ENCODE results near the gene IFNL2. TPM values are rescaled to one million over a fixed set of nuclear protein-coding genes. Genes with fewer than 3 reads are reported as not detected.

The IFNL2 gene
- total and polyA plus RNA-seq, 9 of the 15 experiments (the other 6 are each of a cell fraction or from before 2014, with no cell fraction given) = not detected

GRCh38 chr19:39301562-39301961 lies 33.4 kb downstream of the IFNL2 start:
- ChIA-PET CTCF (ENCODE audit: low intra/inter-chr PET ratio) (interaction anchor here (0.7 kb wide), 1 partner anchor 944 kb away, joined by 4 read pairs; no protein-coding TSS in a partner anchor), POLR2A (interaction anchor here (0.9 kb wide), 1 partner anchor 9 kb away, joined by 3 read pairs; no protein-coding TSS in a partner anchor)
- Histone ChIP-seq H3K4me3 (no peak overlapping the region), H3K79me2 (ENCODE audit: control insufficient read depth, insufficient read depth, low read length) (no peaks in the 10 kb centered on the region), H3K27ac (ENCODE audit: extremely low read depth, low read depth, low read length) (no peak overlapping the region), H3K9me3 (replicated peaks; ENCODE audit: control insufficient read depth, insufficient read depth, low read depth, low read length) (no peaks in the 10 kb centered on the region), H3K9ac (ENCODE audit: insufficient read depth in 1 of 2, low read depth in 2 of 2, low read length in 2 of 2) (no peak overlapping the region), H3K4me2 (ENCODE audit: insufficient read depth, low read length) (no peak overlapping the region), H3K36me3 (ENCODE audit: control insufficient read depth, insufficient read depth, low read length) (no peaks in the 10 kb centered on the region), H4K20me1 (replicated peaks; ENCODE audit: control insufficient read depth, insufficient read depth, low read length) (no peaks in the 10 kb centered on the region), H3K9me1 (ENCODE audit: control insufficient read depth, insufficient read depth, low read length) (no peaks in the 10 kb centered on the region), H3K27me3 (ENCODE audit: control insufficient read depth in 2 of 2, insufficient read depth in 2 of 2, low read length in 2 of 2) (peaks cover 0 to 4% of the 10 kb centered on the region in 2 experiments; a peak in 1 of 5 replicates), H3K4me1 (replicated peaks in 1 of 2; ENCODE audit: control insufficient read depth in 2 of 2, insufficient read depth in 2 of 2, low read length in 2 of 2) (peaks cover 15% of the 10 kb centered on the region in 2 experiments), H2AFZ (ENCODE audit: low read depth, low read length) (no peak overlapping the region)
- FAIRE-seq (no peak), DNase-seq (ENCODE audit: extremely low read depth in 1 of 4, low spot score in 3 of 4) (no peak), ATAC-seq (no peak)
- TF ChIP-seq, protein P1, sequence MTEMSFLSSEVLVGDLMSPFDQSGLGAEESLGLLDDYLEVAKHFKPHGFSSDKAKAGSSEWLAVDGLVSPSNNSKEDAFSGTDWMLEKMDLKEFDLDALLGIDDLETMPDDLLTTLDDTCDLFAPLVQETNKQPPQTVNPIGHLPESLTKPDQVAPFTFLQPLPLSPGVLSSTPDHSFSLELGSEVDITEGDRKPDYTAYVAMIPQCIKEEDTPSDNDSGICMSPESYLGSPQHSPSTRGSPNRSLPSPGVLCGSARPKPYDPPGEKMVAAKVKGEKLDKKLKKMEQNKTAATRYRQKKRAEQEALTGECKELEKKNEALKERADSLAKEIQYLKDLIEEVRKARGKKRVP (CRISPR knock-in tag; IDR thresholded peaks at IDR 0.05) = no peak
- TF ChIP-seq ZNF584 (CRISPR knock-in tag; IDR thresholded peaks at IDR 0.05; ENCODE audit: low read depth) = no peak
- no peak for TF ChIP-seq KLF1 (tag; IDR thresholded peaks at IDR 0.05)
- TF ChIP-seq RBM25 (IDR thresholded peaks at IDR 0.05; ENCODE audit: low read depth, low read length, severe bottlenecking) = peak; percentile 67
- peak in 1 of 3 experiments; percentile 30 for TF ChIP-seq YY1 (IDR thresholded peaks at IDR 0.05; ENCODE audit: borderline replicate concordance in 1 of 3, control insufficient read depth in 1 of 3, extremely low read depth in 1 of 3, insufficient read depth in 3 of 3, insufficient read length in 1 of 3, insufficient replicate concordance in 2 of 3, low read depth in 1 of 3, low read length in 2 of 3)
- no peak for TF ChIP-seq ZZZ3 (IDR thresholded peaks at IDR 0.05)
- no peak for TF ChIP-seq ZNF707 (CRISPR knock-in tag; conservative IDR thresholded peaks at IDR 0.05)
- TF ChIP-seq HDAC8 (tag; IDR thresholded peaks at IDR 0.05) = no peak
- TF ChIP-seq ZFP36 (IDR thresholded peaks at IDR 0.05; ENCODE audit: low read depth, low read length, partially characterized antibody) = no peak
- TF ChIP-seq CEBPG (CRISPR knock-in tag; IDR thresholded peaks at IDR 0.05) = no peak
- TF ChIP-seq CEBPG (tag; conservative IDR thresholded peaks at IDR 0.05 in 1 of 2, IDR thresholded peaks at IDR 0.05 in 1 of 2) = no peak
- TF ChIP-seq NR2F6 (CRISPR knock-in tag; IDR thresholded peaks at IDR 0.05) = no peak
- intact Hi-C loops (cut with micrococcal nuclease) (loop anchor here (10.0 kb wide), 1 partner anchor 47 kb away; no protein-coding TSS in a partner anchor), in situ Hi-C loops (cut with MboI) (no loop called here)
- BruUV-seq (replicated peaks) = no TSS peak
- WGBS (ENCODE audit: insufficient coverage, low coverage, missing lambda C conversion rate) = 11% methylated on average over 3 of the region's 3 CpGs

Measured in K562 (cell line).